ENCODE results near the gene PSMB2. TPM values are rescaled to one million over a fixed set of nuclear protein-coding genes. Genes with fewer than 3 reads are reported as not detected.

Gene PSMB2
- total and polyA plus RNA-seq, 10 of the 15 experiments (the other 5 are each of a cell fraction or from before 2014, with no cell fraction given): 71.7 to 299 (median 145) TPM

GRCh38 chr1:35605867-35606182, 35.5 kb downstream of the PSMB2 start:
- intact Hi-C loops (cut with micrococcal nuclease; ENCODE audit: unreplicated experiment): no loop called here
- WGBS (ENCODE audit: insufficient coverage, insufficient replicate concordance, low lambda C conversion rate, missing lambda C conversion rate): 99% methylated on average over 4 of the region's 4 CpGs
- Histone ChIP-seq H3K4me1 (ENCODE audit: control insufficient read depth, insufficient read depth, low read length) (no peaks in the 10 kb centered on the region), H4K20me1 (ENCODE audit: control insufficient read depth, insufficient read depth) (no peaks in the 10 kb centered on the region; the same call in 1 of the 2 replicates), H3K9ac (ENCODE audit: control insufficient read depth, insufficient read depth, low read length) (no peak overlapping the region), H3K36me3 (ENCODE audit: control insufficient read depth in 2 of 2, insufficient read depth in 2 of 2, low read length in 1 of 2) (peaks cover 14 to 42% of the 10 kb centered on the region in 2 experiments), H3K27ac (ENCODE audit: control insufficient read depth, insufficient read depth) (no peak overlapping the region), H3K9me3 (replicated peaks; ENCODE audit: control insufficient read depth, insufficient read depth, low read length) (no peaks in the 10 kb centered on the region), H3K79me2 (ENCODE audit: control insufficient read depth, insufficient read depth, low read length) (no peaks in the 10 kb centered on the region; the same call in 1 of the 2 replicates), H3K4me3 (no peak overlapping the region), H3K27me3 (replicated peaks in 1 of 2; ENCODE audit: control insufficient read depth in 2 of 2, insufficient read depth in 2 of 2, low read length in 1 of 2) (no peaks in the 10 kb centered on the region), H2AFZ (ENCODE audit: control insufficient read depth, low read depth, low read length) (no peak overlapping the region), H3K4me2 (ENCODE audit: control insufficient read depth, insufficient read depth) (no peak overlapping the region)
- ChIA-PET CTCF (interaction anchor here (0.9 to 1.7 kb wide), 3 partner anchors 35 to 110 kb away, joined by 3 to 7 read pairs (median 4); no protein-coding TSS in a partner anchor), POLR2A (no interaction called here), RAD21 (ENCODE audit: unreplicated experiment) (interaction anchor here (1.1 kb wide), 1 partner anchor 110 kb away, joined by 3 read pairs; no protein-coding TSS in a partner anchor), SMC1A (ENCODE audit: uncharacterized antibody, unreplicated experiment) (interaction anchor here (0.5 to 1.8 kb wide), 4 partner anchors 109 to 402 kb away, joined by 3 to 4 read pairs (median 3); no protein-coding TSS in a partner anchor)
- no peak for TF ChIP-seq EZH2 (IDR thresholded peaks at IDR 0.05; ENCODE audit: borderline replicate concordance, control insufficient read depth, low read depth, low read length)
- no peak for TF ChIP-seq ZBTB11 (CRISPR knock-in tag; IDR thresholded peaks at IDR 0.05)
- no TSS peak for BruUV-seq (replicated peaks)
- ATAC-seq (no peak), FAIRE-seq (no peak), DNase-seq (ENCODE audit: low read depth, low spot score) (no peak)
- in situ Hi-C loops (cut with MboI): no loop called here
